HS-27A (cell line): Measurements from ENCODE around the gene LUC7L2.
"Not testable (repeated sequence)": the region's sequence is repeated elsewhere in the genome, so short reads cannot be mapped to it uniquely, and the experiment has no call there.

Experiments
- DNase-seq: peaks from one replicate; pipeline ENCODE4 v3.0.0-alpha.2; 2012; ENCODE audit warnings: low read depth, missing footprints

The LUC7L2 gene

DNA sequence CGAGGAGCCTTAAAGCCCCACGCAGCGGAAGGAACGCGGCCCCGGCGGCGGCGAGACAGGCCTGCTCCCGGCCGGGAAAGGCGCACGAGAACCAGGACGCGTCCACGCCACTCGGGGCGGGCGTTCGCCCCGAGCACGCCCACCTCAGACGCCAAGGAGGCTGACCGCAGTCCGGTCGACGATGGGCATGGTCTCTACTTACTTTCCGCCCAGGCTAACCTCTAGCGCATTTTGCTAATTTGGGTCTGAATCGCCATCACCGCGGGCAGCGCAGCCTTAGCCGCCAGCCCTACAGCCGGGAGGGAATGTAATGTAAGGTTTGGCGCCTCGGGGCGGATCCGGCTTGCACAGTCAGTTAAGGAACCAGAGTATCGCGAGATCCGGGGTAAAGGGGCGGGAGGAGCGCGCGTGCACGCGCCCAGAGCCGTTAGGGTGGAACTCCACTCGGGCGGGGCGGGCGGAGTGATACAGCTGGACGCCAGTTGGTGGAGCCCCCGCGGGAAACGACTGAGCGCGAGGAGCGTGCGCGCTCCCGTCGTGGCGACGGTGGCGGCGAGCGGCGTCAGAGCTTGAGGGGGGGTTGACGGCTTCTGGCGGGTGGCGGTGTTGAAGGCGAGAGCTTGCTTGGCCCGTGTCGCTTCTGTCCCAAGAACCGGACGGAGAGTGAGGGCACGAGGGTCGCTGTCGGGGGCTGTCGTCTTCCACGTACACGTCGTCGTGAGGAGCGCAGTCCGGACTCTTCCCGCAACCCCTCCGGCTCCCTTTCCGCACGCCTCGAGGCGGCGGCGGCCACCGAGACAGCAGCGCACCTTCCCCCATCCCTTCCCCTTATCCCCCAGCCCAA lies at the start of gene LUC7L2:
Gene LUC7L2, plus strand, starts transcription at position 529 of the 844 bp plus-strand sequence. CDS start 368 bp downstream, outside the sequence.
- peak; percentile 85 for DNase-seq

DNA sequence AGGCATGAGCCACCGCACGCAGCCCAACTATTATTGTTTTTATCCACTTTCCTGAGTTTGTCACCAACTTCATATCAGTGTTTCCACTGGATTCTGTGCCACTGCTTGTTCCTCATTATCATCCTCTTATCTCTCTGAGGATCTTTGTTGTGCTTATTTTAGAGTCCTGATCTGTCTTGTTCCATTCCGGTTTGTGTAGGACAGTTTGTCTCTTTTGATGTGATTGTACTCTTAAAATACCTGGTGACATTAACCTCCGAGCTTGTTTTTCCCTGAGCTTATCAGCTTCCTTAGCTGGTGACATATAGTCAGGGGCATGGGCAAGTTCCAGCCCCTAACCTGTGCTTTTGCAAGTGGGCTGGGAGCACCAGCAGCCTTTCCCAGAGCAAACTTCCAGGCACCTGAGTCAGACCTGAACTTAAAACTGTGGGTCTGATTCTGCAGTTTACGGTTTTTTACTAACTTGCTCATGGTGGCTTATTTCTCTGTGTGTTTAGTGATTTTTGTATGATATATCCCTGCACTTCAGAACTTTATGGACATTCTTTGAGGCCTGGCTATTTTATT lies 41.7 kb upstream of the LUC7L2 start:
- DNase-seq, result no peak

GRCh38 chr7:139321071-139321745 lies 38.5 kb upstream of the LUC7L2 start:
- DNase-seq, result no peak

- DNase-seq, result not testable (repeated sequence)
Measured at GRCh38 chr7:139324709-139325108, 35.0 kb upstream of the LUC7L2 start.

DNA sequence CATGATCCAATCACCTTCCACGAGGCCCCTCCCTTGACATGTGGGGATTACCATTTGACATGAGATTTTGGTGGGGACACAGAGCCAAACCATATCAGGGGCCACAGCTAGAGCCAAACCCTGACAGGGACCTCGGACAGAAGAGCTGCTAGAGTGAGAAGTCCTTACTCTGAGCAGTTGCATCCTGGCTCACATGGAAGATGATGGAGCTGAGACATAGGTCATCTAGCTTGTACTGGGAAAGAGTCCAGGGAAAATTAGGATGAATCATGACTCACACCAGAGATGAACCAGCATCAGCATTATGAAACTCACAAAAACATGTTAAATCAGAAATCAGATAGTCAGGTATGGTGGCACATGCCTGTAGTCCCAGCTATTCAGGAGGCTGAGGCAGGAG lies 31.3 kb upstream of the LUC7L2 start:
- DNase-seq, result no peak

DNA sequence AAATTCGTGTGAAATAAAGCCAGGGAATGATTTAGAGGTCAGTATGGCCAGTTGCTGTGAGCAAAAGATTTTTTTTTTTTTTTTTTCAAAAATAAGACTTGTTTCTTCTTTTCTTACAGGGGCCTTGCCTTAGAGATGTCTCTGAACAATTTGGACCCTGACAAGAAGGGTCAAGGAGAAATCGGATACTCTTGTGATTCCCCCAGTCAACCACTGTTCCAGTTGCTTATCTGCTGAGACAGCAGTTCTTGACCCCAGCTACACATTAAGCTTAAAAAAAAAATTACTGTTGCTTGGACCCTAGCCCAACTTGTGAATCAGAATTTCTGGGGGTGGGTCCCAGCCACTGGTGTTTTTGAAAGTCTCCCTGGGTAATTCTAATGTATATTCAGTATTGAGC lies 30.6 kb upstream of the LUC7L2 start:
- no peak for DNase-seq

DNA sequence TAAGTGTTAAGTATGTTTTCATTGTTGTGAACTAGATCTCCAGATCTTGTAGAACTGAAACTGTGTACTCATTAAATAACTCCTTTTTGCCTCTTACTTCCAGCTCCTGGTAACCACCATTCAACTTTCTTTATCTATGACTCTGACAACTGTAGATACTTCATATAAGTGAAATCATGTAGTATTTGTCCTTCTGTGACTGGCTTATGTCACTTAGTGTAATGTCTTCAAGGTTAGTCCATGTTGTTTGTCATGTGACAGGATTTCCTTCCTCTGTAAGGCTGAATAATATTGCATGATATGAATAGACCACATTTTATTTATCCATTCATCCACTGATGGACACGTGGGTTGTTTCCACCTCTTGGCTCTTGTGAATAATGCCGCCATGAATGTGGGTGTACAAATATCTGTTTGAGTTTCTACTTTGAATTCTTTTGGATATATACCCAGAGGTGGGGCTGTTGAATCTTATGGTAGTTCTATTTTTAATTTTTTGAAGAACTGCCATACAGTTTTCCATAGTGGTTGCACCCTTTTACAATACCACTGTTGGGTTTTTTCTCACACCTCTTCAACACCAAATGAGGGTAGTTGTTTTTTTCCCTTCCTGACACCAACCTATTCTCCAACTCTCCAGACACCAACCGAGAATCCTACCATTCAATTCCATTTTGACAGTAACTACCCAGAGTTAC lies 29.2 kb upstream of the LUC7L2 start:
- no peak for DNase-seq

DNA sequence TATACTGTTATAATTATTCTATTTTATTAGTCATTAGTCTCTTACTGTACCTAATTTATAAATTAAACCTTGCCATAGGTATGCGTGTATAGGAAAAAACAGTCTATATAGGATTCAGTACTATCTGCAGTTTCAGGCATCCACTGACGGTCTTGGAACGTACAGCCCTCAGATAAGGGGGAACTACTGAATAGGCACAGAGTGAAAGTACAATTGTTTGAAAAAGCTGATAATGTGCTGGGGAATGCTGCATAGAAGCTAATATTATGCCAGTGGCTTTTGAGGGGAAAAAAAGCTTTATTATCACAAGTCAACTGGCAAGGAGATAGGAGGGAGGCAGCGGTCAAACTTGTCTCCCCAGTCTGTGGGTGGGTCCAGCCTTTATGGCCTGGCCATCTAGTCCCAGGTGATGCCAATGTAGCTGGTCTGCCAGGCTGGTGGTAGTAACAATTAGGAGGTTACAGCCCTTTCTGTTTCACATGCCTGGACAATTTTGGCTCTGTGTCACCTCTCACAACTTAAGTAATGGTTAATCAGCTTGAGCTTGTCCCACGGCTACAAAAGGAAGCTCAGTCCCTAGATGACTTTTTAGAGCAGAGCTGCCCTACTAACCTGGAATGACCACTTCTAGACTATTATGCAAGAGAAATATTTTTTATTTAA lies 26.9 kb upstream of the LUC7L2 start:
- no peak for DNase-seq

- not testable (repeated sequence) for DNase-seq
Measured at GRCh38 chr7:139333443-139333842, 26.3 kb upstream of the LUC7L2 start.

- no peak for DNase-seq
Measured at GRCh38 chr7:139334399-139335150, 25.1 kb upstream of the LUC7L2 start.

GRCh38 chr7:139339025-139339424 lies 20.7 kb upstream of the LUC7L2 start:
- no peak for DNase-seq

DNA sequence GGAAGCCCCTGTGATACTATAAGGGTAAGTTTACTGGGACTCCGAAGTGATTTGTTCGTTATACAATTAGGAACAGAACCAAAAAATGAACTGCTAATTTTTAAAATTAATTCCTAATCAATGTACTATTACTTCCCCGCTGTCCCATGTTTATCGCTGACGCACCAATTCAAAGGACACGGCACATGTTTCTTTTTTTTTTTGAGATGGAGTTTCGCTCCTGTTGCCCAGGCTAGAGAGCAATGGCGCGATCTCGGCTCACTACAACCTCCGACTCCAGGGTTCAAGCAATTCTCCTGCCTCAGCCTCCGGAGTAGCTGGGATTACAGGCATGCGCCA lies 20.0 kb upstream of the LUC7L2 start:
- DNase-seq, result no peak

DNA sequence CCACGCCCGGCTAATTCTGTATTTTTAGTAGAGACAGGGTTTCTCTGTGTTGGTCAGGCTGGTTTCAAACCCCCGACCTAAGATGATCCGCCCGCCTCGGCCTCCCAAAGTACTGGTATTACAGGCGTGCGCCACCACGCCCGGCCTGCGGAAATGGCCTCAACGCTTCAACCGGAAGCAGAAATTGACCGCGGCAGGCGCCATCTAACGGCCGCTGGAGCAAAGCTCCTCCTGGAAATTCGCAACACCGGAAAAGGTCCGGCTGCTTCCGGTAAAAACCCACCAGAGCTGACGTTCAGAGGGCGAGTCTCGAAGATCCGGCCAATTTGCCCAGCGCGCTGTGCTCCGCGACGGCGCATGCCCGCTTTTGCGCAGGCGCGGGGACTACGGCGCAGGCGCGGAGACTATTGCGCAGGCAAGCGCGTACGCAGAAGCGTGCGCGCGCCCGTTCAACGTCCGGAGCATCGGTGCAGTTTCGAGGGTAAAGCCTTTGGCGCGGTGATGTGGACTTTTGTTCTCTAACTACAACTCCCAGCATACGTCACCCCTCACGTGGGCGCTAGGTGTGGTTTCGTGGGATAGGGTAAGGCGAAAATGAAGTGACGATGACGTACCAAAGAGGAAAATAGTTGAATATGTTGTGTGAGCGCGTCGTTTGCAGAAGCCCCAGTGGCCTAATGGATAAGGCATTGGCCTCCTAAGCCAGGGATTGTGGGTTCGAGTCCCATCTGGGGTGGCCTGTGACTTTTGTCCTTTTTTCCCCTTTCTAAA lies 19.5 kb upstream of the LUC7L2 start:
- DNase-seq, result peak; percentile 90

GRCh38 chr7:139340808-139341057 lies 19.0 kb upstream of the LUC7L2 start:
- no peak for DNase-seq

DNA sequence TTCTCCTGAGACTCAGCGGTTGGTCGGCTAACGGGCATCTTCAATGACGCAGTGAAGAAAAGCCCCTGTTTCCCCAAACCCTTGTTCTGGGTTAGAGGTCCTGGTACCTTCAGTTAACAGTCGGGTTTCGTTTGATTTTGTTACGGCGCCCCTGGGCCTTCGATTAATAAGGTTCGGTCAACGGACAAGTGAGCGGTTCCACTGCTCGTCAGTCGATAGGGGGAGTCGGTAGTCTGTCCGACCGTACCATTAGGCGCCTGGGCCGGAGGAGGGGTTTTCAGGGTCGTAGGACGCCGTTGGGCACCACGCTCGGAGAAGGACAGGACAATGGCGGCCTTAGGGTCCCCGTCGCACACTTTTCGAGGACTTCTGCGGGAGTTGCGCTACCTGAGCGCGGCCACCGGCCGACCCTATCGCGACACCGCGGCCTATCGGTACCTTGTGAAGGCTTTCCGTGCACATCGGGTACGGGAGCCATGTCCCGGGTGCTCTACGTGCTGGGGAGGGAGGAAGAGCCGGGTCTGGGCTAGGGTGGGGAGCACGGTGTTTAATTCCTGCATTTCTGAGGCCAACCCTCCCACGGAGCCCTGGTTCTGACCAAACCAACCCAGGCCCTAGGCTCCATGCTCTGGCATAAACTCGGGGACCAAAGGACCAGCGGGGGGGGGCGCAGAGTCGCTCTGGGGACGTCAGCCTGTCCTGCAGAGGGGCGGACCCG lies 18.5 kb upstream of the LUC7L2 start, which contains the start of gene FMC1:
Gene FMC1, plus strand, starts transcription at position 280 of the 718 bp plus-strand sequence. Its CDS starts 48 bp downstream, at position 328.
- DNase-seq, result peak; percentile 64

DNA sequence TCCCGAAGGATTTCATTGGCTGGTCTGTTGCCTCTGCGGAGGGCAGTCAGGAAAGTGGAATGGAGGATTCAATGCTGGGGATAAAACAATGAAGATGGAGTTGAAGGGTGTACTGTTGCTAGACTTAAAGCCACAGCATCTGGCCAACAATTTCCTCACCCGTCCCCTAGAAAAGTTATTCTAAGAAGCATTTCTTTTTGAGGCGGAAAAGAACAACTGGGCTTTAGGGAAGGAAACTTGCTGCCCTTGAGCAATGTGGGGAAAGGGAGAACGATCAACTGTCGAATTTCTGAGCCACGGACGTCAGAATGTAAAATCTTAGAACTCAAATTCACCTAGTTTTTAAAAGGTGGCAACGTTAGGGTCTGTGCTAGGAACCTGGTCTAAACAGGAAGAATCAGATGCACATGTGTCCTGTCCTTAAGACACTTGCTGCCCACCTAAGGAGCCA lies 17.9 kb upstream of the LUC7L2 start:
- no peak for DNase-seq

GRCh38 chr7:139345042-139345441 lies 14.7 kb upstream of the LUC7L2 start:
- no peak for DNase-seq

DNA sequence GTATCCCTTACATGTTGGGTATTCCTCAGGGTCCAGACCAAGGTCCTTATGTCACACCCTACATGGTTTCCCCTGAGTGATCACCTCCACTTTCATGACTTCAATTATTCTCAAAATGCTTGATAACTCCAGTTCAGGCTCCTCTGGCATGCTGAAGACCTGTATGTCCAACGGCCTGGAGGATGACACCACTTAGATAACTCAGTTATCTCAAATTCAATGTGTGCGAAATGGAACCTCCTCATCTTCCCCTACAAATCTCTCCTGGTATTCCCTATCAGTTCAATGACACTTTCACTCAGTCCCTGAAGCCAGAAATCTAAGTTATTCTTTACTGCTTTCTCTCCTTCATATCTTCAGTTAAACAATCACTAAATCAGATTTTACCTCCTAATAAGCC lies 8.7 kb upstream of the LUC7L2 start:
- DNase-seq, result no peak

DNA sequence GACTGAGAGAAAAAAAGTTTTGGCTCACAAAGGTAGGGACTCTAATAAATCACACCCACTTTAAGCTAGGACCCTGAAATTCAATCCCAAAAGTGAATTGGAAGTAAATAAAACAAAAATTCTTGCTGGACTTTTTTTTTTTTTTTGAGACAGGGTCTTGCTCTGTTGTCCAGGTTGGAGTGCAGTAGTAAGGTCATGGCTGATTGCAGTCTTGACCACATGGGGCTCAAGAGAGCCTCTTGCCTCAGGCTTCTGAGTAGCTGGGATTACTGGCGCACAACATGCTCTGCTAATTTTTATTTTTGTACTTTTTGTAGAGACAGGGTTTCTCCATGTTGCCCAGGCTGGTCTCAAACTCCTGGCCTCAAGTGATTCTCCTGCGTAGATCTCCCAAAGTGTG lies 5.0 kb upstream of the LUC7L2 start:
- DNase-seq, result no peak

DNA sequence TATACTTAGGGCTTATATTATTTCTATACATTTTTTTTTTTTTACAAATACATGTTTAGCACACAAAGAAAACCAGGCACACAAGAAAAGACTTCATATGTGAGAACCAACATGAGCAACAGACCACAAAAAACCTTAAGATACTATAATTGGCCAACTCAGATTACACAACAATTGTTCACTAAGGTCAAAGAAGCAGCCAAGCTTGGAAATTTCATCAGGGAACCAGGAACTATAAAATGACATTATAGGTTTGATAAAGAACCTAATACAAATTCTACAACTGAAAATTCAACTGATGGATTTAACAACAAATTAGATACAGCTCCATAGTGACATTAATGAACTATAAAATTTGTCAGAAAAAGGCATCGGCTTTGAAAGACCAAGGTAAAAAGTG lies 4.4 kb upstream of the LUC7L2 start:
- DNase-seq, result no peak
